Cardiac fibroblast (primary cell): Measurements from ENCODE around the gene GRM1.

Experiments used
- DNase-seq, 2 donors: peaks; one replicate each; pipeline versions ENCODE4 v3.0.0 to v3.0.0-alpha.2; 2010; ENCODE audit warnings: low read depth in 2 of 2
- H3K4me3 ChIP-seq, 2 donors: replicated peaks in 1 of 2; 1 replicate in 1 of 2; 2 replicates in 1 of 2; pipeline ENCODE4 v1.5.1; 2011; ENCODE audit warnings: low read depth in 2 of 2, low read length in 2 of 2, mild to moderate bottlenecking in 2 of 2, moderate library complexity in 1 of 2
- TF ChIP-seq, protein P1 (sequence below): IDR thresholded peaks from one replicate; pipeline ENCODE4 v1.5.1; 2011; ENCODE audit warnings: low read depth, mild to moderate bottlenecking, low read length, inconsistent platforms

The GRM1 gene

DNA sequence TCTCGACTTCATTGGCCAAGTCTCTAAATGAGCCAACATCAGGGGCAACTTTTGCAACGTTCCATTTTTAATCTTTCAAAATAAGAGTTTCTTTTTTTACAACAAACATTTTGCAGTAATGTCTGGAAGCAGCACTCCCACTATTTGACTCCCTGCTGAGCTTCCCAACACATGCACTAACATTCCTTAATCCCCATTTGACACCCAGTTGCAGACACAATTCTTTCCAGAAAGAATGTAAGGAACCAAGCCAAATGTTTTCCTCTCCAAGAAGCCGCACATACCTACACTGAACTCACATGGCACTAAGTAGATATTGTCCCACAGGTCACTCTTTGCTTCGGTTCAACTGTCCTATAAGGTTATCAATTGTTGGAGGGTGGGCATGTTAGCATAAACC, 165.6 kb downstream of the GRM1 start:
- H3K4me3 ChIP-seq, result no peak overlapping the region
- TF ChIP-seq, protein P1, sequence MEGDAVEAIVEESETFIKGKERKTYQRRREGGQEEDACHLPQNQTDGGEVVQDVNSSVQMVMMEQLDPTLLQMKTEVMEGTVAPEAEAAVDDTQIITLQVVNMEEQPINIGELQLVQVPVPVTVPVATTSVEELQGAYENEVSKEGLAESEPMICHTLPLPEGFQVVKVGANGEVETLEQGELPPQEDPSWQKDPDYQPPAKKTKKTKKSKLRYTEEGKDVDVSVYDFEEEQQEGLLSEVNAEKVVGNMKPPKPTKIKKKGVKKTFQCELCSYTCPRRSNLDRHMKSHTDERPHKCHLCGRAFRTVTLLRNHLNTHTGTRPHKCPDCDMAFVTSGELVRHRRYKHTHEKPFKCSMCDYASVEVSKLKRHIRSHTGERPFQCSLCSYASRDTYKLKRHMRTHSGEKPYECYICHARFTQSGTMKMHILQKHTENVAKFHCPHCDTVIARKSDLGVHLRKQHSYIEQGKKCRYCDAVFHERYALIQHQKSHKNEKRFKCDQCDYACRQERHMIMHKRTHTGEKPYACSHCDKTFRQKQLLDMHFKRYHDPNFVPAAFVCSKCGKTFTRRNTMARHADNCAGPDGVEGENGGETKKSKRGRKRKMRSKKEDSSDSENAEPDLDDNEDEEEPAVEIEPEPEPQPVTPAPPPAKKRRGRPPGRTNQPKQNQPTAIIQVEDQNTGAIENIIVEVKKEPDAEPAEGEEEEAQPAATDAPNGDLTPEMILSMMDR, result no peak
- DNase-seq, result no peak

DNA sequence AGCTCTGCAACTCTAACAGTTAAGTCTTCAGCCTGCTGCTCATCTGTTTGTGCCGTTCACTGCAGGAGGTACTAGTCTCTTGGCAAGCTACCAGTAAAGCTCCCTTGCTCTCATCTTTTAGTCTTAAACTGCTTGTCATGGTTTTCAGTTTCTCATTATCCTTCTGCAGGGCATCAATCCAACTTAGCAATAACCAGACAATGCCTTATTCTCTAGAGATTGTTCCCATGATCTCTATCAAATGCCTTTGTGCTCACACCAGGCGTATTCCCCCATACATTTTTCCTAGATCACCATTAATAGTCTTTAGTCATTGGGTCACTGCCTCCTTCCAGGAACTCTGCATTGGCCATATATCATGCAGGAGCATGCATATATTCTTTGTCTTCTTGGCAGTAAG, 171.3 kb downstream of the GRM1 start:
- TF ChIP-seq, protein P1, result no peak
- no peak overlapping the region for H3K4me3 ChIP-seq
- DNase-seq, result peak in 1 of 2 donors; percentile 6

GRCh38 chr6:146202570-146202969, 173.7 kb downstream of the GRM1 start:
- TF ChIP-seq, protein P1, result no peak
- H3K4me3 ChIP-seq, result no peak overlapping the region
- DNase-seq, result no peak

GRCh38 chr6:146209942-146210341, 181.1 kb downstream of the GRM1 start:
- no peak overlapping the region for H3K4me3 ChIP-seq
- DNase-seq, result no peak
- TF ChIP-seq, protein P1, result no peak

DNA sequence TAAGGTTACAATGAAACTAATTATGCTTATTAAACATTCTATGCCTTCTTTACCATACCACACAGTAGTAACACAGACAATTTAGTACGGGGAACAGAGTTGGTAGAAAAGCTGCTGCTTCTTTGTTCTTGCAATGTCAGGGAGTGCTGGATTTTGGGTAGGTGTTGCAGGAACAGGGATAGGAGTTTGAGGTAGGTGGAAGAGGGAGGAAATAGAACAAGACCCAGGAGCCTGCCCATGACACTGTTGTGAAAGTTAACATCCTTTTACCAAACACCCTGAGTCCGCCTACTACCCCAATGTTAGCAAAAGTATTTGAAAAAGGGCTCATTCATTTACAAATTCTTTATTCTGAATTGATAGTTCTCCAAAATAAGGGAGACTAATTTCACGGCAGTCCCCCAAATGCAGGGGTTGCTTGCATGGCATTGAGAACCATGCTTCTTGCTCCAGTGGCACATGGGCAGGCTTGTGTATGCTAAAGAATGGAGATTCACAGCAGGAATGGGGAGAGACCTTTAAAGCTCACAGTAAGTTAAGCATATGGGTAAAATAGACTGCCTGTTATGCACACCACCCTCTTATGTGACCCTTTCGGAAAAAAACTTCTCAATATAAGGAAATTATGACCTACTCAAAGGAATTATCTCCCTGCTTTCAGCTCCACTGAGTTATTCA, 181.7 kb downstream of the GRM1 start:
- no peak overlapping the region for H3K4me3 ChIP-seq
- no peak for DNase-seq
- TF ChIP-seq, protein P1, result no peak

- TF ChIP-seq, protein P1, result no peak
- no peak overlapping the region for H3K4me3 ChIP-seq
- DNase-seq, result no peak
These were observed 182.8 kb downstream of the GRM1 start for GRCh38 chr6:146211646-146212045.

DNA sequence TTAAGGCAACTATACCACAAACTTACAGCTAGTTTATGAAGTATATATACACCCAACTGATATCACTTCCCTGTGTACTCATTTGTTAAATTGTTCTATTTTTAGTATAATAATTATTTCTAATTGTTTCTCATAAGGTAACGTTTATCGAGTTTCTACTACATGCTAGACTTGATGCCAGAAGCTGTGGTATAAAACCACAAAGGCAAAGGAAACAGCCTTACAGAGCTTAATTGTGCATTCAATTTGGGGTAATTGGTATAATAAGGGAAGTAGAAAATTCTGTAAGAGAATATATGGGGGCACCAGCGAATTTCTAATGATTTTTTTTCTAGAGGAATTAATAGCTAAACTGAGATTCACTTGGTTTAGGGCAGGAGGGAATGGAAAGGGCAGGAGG, 183.9 kb downstream of the GRM1 start:
- TF ChIP-seq, protein P1, result no peak
- no peak for DNase-seq
- H3K4me3 ChIP-seq, result no peak overlapping the region
